AG10803 (cell line): Measurements from ENCODE around the gene TMEM212.

ENCODE experiments used
- DNase-seq: peaks from one replicate; pipeline ENCODE4 v3.0.0; 2010; ENCODE audit warnings: low read depth
- H3K4me3 ChIP-seq: 2 replicates; pipeline ENCODE4 v1.5.1; 2011; ENCODE audit warnings: mild to moderate bottlenecking, low read length, control low read depth
- CTCF ChIP-seq: conservative IDR thresholded peaks from 2 replicates; pipeline ENCODE4 v1.5.1; 2011; ENCODE audit warnings: mild to moderate bottlenecking, low read length, control low read depth, inconsistent platforms

TMEM212 gene

DNA sequence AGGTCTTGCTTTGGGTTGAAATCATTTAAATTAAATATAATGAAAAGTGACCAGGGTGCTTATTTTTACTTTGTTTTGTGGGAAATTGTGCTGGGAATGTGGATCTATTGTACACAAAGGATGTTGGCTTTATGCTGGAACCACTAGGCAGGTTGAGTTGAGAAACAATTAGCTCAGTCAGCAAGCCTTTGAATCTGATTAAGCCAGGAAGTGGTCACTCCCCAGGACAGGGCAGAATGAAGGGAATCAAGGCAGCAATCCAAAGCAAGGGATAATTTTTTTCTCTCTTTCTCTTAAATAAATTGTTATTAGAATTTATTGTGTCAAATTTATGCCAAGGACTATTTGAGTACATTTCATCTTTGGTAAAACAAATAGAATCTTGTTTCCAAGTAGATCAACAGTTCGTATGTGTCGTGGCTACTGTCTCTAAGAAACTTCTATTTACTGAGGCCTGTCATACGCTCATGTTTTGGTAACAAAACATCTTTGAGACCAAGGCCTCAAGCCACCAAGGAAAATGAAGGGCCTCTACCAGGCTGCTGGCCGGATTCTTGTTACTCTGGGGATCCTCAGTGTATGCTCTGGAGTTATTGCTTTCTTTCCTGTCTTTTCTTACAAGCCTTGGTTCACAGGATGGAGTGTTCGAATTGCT is at the start of gene TMEM212:
TMEM212 (plus strand) TSS at position 486 of the 655 bp plus-strand sequence; CDS start at position 521, 35 bp downstream.
- TF ChIP-seq CTCF, result no peak
- DNase-seq, result peak; percentile 61
- H3K4me3 ChIP-seq, result no peak within 1 kb of the TSS

- DNase-seq, result no peak
- TF ChIP-seq CTCF, result no peak
- no peak overlapping the region for H3K4me3 ChIP-seq
Observed at GRCh38 chr3:171796625-171797264, 46.4 kb upstream of the TMEM212 start.

DNA sequence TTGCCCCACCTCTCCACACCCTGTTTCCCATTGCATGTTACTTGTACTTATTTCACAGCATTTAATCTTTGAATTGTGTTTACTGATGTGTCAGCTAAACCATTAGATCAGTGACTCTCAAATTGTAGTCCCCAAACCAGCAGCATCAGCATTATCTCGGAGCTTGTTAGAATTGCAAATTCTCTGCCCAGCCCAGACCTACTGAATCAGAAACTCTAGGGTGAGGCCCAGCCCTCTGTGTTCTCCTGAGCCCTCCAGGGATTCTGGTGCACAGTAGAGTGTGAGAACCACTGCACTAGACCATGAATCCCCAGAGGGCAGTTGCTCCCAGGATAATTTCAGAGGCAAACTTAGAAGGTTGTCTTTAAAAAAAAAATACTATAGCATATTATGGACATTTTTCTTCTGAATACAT is 45.9 kb upstream of the TMEM212 start:
- no peak overlapping the region for H3K4me3 ChIP-seq
- DNase-seq, result no peak
- no peak for TF ChIP-seq CTCF

GRCh38 chr3:171797873-171798272 is 45.3 kb upstream of the TMEM212 start:
- no peak for DNase-seq
- no peak for TF ChIP-seq CTCF
- H3K4me3 ChIP-seq, result no peak overlapping the region

DNA sequence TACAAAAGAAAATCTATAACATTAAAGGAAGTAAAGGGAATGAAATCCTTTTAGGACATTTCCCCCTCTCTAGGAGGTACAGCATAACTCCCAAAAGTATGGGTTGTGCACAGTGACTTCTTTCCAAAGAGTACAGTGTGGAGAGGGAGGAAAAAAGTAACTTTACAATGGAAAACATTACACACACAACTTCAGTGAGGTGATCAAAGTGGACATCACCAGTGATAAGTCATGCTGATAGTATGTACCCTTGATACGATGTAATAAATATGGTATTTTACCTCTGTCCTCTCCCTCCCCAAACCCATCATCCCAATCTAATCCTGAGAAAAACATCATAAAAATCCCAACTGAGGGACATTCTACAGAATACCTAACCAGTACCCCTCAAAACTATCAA is 43.6 kb upstream of the TMEM212 start:
- no peak overlapping the region for H3K4me3 ChIP-seq
- no peak for DNase-seq
- TF ChIP-seq CTCF, result no peak

DNA sequence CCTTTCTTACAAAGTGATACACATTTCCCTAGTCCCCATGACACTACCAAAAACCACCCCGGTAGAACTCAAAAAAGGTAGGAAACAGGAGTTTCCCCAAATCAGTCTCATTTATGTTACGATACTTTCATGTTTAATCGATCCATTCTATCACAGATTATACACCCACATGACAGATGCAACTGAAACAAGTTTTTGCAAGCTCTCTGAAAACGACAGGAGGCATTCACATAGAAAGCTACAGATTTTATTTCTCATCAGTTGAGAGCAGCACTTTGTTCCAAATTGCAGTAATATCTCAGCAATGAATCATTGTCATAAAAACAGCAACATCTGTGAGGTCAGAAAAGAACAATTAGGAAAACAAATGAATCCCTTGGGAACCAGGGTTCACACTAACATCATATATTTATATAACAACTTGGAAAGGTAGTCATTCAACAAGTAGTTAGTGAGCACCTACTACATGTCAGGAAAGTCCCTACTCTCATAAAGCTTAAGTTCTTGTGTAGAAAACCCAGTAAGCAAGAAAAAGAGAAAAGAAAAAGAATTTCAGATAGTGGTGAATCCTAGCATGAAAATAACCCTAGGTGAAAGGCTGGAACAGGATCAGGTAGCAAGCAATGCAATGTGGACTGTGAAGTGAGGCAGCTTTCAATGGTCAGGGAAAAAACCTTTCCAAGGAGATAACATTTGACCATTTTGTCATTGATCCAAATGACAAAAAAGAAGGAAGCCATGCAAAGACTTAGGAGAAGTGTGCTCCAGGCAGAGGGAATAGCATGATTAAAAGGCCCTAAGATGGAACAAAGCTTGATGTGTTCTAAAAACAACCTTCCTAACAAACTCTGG is 41.2 kb upstream of the TMEM212 start:
- no peak; the same call in 1 of the 2 replicates for TF ChIP-seq CTCF
- peak; percentile 93 for DNase-seq
- no peak overlapping the region for H3K4me3 ChIP-seq
